Pulmonary artery endothelial cell (primary cell): ENCODE data around the gene HUS1B. TPM values are rescaled to one million over a fixed set of nuclear protein-coding genes. Genes with fewer than 3 reads are reported as not detected.

Experiments
- DNase-seq: peaks from one replicate; pipeline ENCODE4 v3.0.0-alpha.2; 2011; ENCODE audit warnings: low read depth, low spot score
- total RNA-seq: library from RNA; depleted of rRNA; stranded (reverse); fragments of >200 nt; gene quantifications from 2 replicates; pipeline ENCODE4 v1.2.3, GENCODE V29; 2014

The HUS1B gene
- total RNA-seq, 1 donor from 2014 or later = 0.73 TPM

DNA sequence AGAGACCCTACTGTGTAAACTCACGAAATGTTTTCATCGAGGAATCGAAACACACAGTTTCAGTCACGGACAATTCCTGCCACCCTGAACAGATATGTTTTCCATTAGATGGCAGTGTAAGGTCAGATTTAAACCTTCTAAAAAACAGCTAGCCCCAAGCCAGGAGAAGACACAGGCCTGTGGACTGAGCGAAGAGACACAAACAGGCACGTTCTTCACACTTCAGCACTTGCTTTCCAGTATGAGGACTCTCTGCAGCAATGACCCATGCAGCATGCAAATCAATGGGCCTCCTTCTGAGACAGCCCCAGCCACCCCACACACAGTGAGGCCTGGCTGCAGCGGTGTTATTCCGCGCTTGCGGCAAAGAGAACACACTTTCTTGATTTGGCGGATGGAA lies 31.9 kb downstream of the HUS1B start:
- no peak for DNase-seq

DNA sequence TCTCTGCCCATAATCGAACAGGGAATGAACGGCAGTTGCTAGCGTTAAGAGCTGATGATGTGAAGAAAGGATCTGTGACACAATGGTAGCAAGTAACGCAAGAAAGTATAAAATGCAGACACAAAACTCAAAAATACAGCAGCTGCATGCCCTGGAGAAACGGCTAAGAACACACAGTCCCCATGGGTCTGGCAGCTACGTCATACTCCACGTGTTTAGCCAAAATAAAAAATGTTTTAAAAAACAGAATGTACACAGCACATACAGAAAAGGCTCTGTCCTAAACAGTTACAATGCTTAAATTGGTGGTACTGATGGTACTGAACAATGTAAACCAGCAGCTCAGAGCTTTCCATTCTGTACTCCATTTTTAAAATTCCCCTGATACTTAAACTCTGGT lies 34.4 kb downstream of the HUS1B start:
- no peak for DNase-seq

DNA sequence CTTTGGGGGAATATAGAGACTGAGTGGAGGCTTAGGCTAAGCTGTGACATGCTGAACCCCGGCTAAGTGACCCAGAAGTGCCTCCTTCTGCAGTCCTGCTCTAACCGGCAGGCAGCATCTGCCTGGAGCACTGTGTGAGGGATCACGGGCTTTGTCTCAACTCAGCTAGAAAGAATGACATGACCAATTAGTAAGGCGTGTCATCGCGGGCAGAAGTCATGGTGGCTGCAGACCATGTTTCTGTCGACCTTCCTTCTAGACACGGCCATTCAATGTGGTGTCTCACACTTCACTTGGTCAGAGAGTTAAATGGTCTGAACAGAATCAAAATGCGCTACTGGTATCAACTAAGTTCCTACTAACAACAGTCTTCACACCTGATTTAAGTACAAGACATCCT lies 35.0 kb downstream of the HUS1B start:
- no peak for DNase-seq

DNA sequence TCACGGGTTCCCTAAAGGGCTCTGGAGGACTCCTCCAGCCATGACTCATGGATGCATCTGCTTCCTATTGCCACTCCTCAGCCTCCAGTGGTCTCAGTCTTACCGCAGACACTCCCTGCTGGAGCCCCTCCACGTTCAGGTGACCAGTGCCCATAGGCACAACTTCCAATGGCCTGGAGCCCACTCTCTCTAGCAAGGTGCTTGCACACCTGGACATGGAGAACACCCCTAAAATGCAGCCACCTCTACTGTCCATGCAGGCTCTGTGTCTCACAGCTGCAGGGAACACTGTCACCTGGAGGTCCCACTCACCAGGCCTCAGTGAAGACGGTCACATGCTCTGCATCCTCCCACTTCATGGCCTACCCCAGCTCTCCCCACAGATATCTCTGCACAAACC lies 36.0 kb downstream of the HUS1B start:
- no peak for DNase-seq

DNA sequence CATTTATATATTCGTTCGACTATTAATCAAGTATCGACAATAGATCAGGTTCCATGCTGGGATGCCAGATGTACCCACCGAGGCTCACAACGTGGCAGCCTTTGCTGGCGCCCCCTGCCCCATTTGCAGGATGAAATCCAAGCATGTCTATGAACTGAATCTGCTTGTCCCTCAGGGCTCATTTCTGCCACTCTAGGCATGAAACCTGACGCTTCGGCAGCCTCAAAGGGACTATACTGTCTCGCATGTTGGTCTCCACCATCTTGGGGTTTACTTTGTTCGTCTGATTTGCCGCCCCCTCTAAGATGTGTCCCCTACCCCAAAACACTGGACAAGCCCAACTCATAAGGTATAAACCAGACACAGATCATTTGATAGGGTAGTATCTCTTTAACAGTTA lies 36.7 kb downstream of the HUS1B start:
- DNase-seq = no peak

DNA sequence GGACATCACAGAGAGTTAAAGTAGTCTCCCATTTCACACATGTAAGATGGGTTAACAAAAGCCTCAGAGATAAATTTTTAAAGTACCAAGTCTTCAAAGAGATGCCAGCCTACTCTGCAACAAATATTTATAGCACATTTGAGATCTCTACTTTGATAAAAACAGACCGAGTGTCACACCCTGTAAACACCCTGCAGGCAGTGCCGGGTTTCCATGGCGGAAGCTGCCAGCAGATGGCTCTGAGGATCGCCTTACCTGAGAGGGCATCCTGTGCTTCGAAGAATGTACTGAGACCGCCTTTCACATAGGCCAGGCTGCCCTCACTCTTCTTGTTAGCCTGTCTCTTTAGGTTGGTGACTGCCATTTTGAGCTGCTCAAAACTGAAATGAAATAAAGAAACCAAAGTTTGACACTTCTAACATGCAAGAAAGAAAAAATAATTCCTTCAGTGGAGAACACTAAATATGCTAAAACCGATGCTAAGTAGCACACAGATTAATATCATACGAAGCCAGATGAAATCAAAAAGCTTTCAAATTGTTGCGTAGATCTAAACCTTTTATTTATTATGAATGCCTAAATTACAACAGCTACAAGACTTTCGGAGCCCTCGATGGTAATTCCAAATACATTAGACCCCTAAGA lies 39.3 kb downstream of the HUS1B start:
- no peak for DNase-seq

DNA sequence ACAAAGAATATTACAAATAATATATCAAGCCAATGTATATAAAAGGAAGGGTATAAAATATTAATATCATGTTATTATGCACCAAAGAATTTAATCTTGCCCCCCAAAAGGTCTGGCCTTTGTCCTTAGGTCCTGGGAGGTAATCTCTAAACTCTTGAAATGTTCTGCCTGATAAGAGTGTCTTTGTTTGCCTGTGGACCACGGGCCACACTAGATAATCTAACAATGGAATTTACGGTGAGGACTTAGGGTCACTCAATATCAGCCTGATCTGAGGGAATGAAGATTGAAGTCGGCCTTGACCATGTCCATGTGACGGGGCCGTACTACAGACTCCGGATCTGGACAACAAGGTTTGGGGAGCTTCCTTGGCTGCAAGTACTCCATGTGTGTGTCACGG lies 42.9 kb downstream of the HUS1B start:
- no peak for DNase-seq

DNA sequence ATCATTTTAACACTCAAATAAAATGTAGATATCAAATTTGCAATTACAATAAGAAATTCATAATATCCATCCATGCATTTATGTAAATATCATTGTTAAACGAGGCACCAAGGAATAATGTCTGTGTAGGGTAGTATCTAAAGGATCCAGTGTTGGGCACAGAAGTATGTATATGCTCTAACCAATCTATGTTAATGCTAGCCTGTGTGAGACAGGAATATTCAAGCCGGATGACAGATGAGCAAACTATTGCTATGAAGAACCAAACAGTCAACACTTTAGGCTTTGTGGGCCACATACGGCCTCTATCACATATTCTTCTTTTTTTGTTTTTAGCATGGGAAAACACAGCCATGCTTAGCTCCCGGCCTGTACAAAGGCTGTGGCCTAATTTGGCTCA lies 45.0 kb downstream of the HUS1B start:
- DNase-seq = no peak

DNA sequence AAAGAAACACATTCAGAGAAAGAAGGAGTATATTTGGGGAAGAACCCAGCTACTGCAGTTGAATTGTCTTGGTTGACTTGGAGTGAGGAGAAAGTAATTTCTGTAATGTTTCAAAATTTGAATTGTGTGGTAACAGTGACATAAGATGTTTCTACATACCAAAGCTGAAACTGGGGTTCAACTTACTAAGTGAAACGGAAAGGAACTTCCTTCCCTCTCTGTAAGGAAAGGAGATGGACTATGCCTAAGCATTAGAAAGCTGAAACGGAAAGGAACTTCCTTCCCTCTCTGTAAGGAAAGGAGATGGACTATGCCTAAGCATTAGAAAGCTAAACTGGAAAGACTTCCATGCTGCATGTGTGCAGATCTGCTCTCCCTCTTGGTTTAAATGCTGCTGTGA lies 46.0 kb downstream of the HUS1B start:
- DNase-seq = no peak

DNA sequence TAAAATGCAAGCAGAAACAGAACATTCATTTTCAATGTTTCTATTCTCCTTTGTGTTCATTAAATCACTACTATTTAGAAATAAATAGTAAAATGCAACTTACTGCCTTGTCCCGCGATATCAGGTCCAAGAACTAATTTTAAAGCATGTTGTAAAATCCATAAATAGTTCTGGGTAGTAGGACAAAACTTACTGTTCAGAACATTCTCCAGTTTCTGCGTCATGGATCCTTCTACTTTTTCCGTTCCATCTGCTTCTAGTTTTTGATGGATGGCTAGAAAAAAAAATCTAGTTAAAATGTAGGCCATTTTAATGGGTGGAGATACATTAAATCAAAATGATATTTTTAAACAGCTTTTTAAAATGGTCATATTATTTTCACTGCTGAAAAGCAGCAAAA lies 47.0 kb downstream of the HUS1B start:
- no peak for DNase-seq

DNA sequence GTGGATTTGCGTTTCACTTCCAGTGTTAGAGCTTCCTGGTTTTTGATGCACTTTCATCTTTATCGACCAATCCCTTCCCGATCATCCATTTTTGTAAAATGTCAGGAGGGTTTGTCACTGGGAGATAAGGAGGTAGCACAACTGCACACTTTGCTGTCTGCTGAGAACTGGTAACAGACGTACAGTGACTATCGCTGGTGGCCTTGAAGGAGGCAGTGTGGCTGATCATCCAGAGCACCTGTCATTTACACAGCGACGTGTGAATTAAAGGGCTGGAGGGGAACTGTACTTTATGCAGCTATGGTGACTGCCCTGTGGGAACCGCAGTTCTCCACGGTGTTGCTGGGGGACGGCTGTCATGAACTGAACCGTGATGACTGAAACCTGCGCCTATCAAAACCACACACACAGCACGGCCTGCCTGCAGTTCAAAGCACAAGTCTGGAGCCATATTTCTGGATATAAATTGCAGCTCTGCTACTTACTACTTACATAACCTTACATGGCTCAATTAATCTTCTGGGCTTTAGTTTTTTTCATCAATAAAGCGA lies 50.0 kb downstream of the HUS1B start:
- DNase-seq = no peak

Other genes starting within 250 kb of the HUS1B start
- gene EXOC2, start 36.0 kb upstream of the HUS1B start, total RNA-seq = 39.2 and 48.5 TPM in 2 replicates